B cell (primary cell): ENCODE data around the gene APCDD1L. TPM values are rescaled to one million over a fixed set of nuclear protein-coding genes. Genes with fewer than 3 reads are reported as not detected.

Experiments used
- ATAC-seq: fragments of 200-7000 bp; cut with Tn5 transposase; one replicate; pipeline ENCODE4 v1.10.0; 2021; ENCODE audit warnings: low read depth, mild to moderate bottlenecking, moderate number of reproducible peaks, moderate library complexity
- CTCF ChIA-PET: fragments of 350-600 bp; sonication (Branson Sonifier 250); formaldehyde crosslinking; loops from one replicate; lab custom pipeline; 2021; ENCODE audit warnings: antibody characterized with exemption, inconsistent platforms; lab: Charles Lee
- POLR2A ChIA-PET: fragments of 350-600 bp; sonication (Branson Sonifier 250); formaldehyde crosslinking; loops from one replicate; lab custom pipeline; 2021; ENCODE audit warnings: antibody characterized with exemption; lab: Charles Lee
- DNase-seq: peaks from one replicate; pipeline ENCODE4 v3.0.0; 2013
- H2AFZ ChIP-seq: 2 replicates; pipeline ENCODE4 v1.6.1; 2012; ENCODE audit warnings: mild to moderate bottlenecking, low read depth, low read length; ENCODE audit not compliant: insufficient read depth, poor library complexity, severe bottlenecking
- H3K27ac ChIP-seq, 2 donors: 1 replicate in 1 of 2; 2 replicates in 1 of 2; pipeline ENCODE4 v1.5.1; 2012 to 2013; ENCODE audit warnings: low read length in 2 of 2, mild to moderate bottlenecking in 2 of 2, moderate library complexity in 1 of 2
- H3K27me3 ChIP-seq, 4 experiments: fragments of 200-600 bp in 1 of 4; sonication (generic) in 1 of 4; replicated peaks in 1 of 4; 1 replicate in 2 of 4; 2 replicates in 2 of 4; pipeline versions ENCODE4 v1.6.1 to v1.7.0; 2013 to 2016; ENCODE audit warnings: low read length in 3 of 4, mild to moderate bottlenecking in 2 of 4, mixed read lengths in 1 of 4, moderate library complexity in 1 of 4; ENCODE audit not compliant: insufficient read depth in 4 of 4, control insufficient read depth in 3 of 4; ENCODE audit errors: control extremely low read depth in 1 of 4
- H3K36me3 ChIP-seq, 2 experiments: replicated peaks in 1 of 2; 1 replicate in 1 of 2; 2 replicates in 1 of 2; pipeline versions ENCODE4 v1.6.1 to v1.7.1; 2013; ENCODE audit warnings: low read length in 1 of 2; ENCODE audit not compliant: insufficient read depth in 2 of 2, control insufficient read depth in 1 of 2; ENCODE audit errors: control extremely low read depth in 1 of 2, extremely low read depth in 1 of 2
- H3K4me1 ChIP-seq, 2 donors: fragments of 200-600 bp in 1 of 2; sonication (generic) in 1 of 2; 1 replicate in 1 of 2; 2 replicates in 1 of 2; pipeline versions ENCODE4 v1.5.1 to v1.6.1; 2013 to 2017; ENCODE audit warnings: low read length in 2 of 2; ENCODE audit not compliant: control insufficient read depth in 2 of 2, insufficient read depth in 2 of 2
- H3K4me2 ChIP-seq: replicated peaks from 2 replicates; pipeline ENCODE3; 2012; ENCODE audit warnings: mild to moderate bottlenecking, low read depth, low read length; ENCODE audit not compliant: poor library complexity, severe bottlenecking
- H3K4me3 ChIP-seq, 5 experiments: fragments of 200-600 bp in 1 of 5; sonication (generic) in 1 of 5; 1 replicate in 3 of 5; 2 replicates in 2 of 5; pipeline versions ENCODE4 v1.5.1 to v1.7.0; 2011 to 2016; ENCODE audit warnings: low read length in 4 of 5, mild to moderate bottlenecking in 4 of 5, low read depth in 2 of 5, control low read depth in 1 of 5, moderate library complexity in 1 of 5; ENCODE audit not compliant: insufficient read depth in 1 of 5; ENCODE audit errors: control extremely low read depth in 1 of 5, extremely low read depth in 1 of 5
- H3K79me2 ChIP-seq: fragments of 200-600 bp; sonication (generic); one replicate; pipeline ENCODE4 v1.6.0; 2016; ENCODE audit warnings: low read length; ENCODE audit not compliant: control insufficient read depth, insufficient read depth
- H3K9ac ChIP-seq: fragments of 200-600 bp; sonication (generic); 2 replicates; pipeline ENCODE4 v1.6.1; 2017; ENCODE audit warnings: mild to moderate bottlenecking, low read length, moderate library complexity
- H3K9me3 ChIP-seq, 3 donors: one replicate each; pipeline versions ENCODE4 v1.6.1 to v1.7.1; 2013; ENCODE audit warnings: low read length in 2 of 3; ENCODE audit not compliant: control insufficient read depth in 2 of 3, insufficient read depth in 1 of 3; ENCODE audit errors: control extremely low read depth in 1 of 3
- H4K20me1 ChIP-seq: 2 replicates; pipeline ENCODE4 v1.6.0; 2012; ENCODE audit warnings: mild to moderate bottlenecking, low read length; ENCODE audit not compliant: insufficient read depth, control insufficient read depth, poor library complexity, severe bottlenecking
- H3K27ac Mint-ChIP-seq: one replicate; pipeline ENCODE4 v1.8.0; 2021; ENCODE audit warnings: mixed read lengths
- H3K27me3 Mint-ChIP-seq: one replicate; pipeline ENCODE4 v1.8.0; 2021; ENCODE audit warnings: mixed read lengths
- H3K4me1 Mint-ChIP-seq: one replicate; pipeline ENCODE4 v1.8.0; 2021; ENCODE audit warnings: mixed read lengths
- H3K4me3 Mint-ChIP-seq: one replicate; pipeline ENCODE4 v1.8.0; 2021; ENCODE audit warnings: mixed read lengths
- H3K9me3 Mint-ChIP-seq: one replicate; pipeline ENCODE4 v1.8.0; 2022; ENCODE audit warnings: mixed read lengths; ENCODE audit not compliant: insufficient read depth
- EZH2 ChIP-seq: IDR thresholded peaks from 2 replicates; pipeline ENCODE4 v1.6.1; 2012; ENCODE audit warnings: borderline replicate concordance, low read depth, mild to moderate bottlenecking, moderate library complexity, low read length; ENCODE audit not compliant: insufficient read depth, poor library complexity, severe bottlenecking
- WGBS: methylation state at CpG from one replicate; pipeline ENCODE4 v1.1.5; 2013; ENCODE audit warnings: missing lambda C conversion rate; ENCODE audit not compliant: insufficient coverage; 5-methylcytosine and 5-hydroxymethylcytosine counted together
- intact Hi-C: fragments of 100-400 bp; cut with micrococcal nuclease; formaldehyde crosslinking; loops from one replicate; pipeline ENCODE4 v1.10.0; 2022
- polyA plus RNA-seq: library from polyadenylated mRNA; depleted of rRNA; stranded (reverse); fragments of >200 nt; gene quantifications from 2 replicates; pipeline ENCODE4 v1.2.3, GENCODE V29; 2012
- total RNA-seq, 2 donors: library from RNA; stranded (reverse); fragments of 120-200 nt in 1 of 2; gene quantifications; 1 replicate in 1 of 2; 2 replicates in 1 of 2; pipeline versions ENCODE4 v1.2.3 to v1.2.4, GENCODE V29; 2013 to 2022
- TF ChIP-seq, protein P1 (sequence below): fragments of 200-600 bp; IDR thresholded peaks from one replicate; pipeline ENCODE4 v1.8.0; 2022; ENCODE audit warnings: antibody characterized with exemption, mild to moderate bottlenecking

Gene APCDD1L
- total and polyA plus RNA-seq, 2 donors (not counting 1 experiment from before 2014, with no cell fraction given) = not detected

DNA sequence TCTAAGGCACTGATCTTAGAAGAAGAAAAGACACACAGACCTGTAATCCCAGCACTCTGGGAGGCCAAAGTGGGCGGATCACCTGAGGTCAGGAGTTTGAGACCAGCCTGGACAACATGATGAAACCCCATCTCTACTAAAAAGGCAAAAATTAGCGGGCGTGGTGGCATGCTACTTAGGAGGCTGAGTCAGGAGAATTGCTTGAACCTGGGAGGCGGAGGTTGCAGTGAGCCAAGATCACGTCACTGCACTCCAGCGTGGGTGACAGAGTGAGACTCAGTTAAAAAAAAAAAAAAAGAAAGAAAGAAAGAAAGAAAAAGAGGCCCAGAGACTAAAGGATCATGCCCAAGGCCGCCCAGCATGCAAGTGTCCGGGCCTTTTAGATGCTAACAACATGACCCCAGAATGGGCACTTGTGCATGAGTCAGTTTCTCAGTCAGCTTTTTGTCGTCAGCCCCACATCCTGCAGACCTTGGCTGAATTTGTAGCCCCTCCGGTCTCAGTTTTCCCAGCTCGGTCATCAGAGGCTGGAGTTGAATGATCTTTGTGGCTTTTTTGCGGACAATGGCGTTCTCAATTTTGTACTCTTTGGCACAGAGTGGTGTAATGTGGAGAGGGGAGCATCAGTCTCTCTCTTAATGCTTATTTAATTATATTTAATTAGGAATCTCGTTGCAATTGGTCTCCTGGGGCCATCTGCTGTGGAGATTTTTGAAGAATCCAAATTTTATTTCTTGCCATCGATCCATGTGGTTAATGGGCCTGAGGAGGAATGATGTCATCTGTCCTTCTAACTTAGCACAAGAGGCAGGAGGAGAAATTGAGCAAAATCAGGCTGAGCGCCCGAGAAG is 30.6 kb upstream of the APCDD1L start:
- Mint-ChIP-seq H3K4me3 (no peak overlapping the region), H3K9me3 (no peaks in the 10 kb centered on the region), H3K27me3 (peaks cover 20% of the 10 kb centered on the region), H3K4me1 (no peaks in the 10 kb centered on the region), H3K27ac (no peak overlapping the region)
- intact Hi-C loops = no loop called here
- H3K4me3 ChIP-seq = no peak overlapping the region
- CTCF ChIA-PET = no interaction called here
- no peaks in the 10 kb centered on the region for H3K4me1 ChIP-seq
- ATAC-seq (no peak), DNase-seq (no peak)
- POLR2A ChIA-PET = no interaction called here
- no peak overlapping the region for H3K4me2 ChIP-seq
- H4K20me1 ChIP-seq = no peaks in the 10 kb centered on the region
- peaks cover 0 to 2% (median 0%) of the 10 kb centered on the region in 4 experiments for H3K27me3 ChIP-seq
- no peak overlapping the region for H3K9ac ChIP-seq
- H3K36me3 ChIP-seq = no peaks in the 10 kb centered on the region
- 86% methylated on average over 11 of the region's 17 CpGs for WGBS
- H3K27ac ChIP-seq = no peak overlapping the region
- H3K9me3 ChIP-seq = no peaks in the 10 kb centered on the region
- TF ChIP-seq, protein P1, sequence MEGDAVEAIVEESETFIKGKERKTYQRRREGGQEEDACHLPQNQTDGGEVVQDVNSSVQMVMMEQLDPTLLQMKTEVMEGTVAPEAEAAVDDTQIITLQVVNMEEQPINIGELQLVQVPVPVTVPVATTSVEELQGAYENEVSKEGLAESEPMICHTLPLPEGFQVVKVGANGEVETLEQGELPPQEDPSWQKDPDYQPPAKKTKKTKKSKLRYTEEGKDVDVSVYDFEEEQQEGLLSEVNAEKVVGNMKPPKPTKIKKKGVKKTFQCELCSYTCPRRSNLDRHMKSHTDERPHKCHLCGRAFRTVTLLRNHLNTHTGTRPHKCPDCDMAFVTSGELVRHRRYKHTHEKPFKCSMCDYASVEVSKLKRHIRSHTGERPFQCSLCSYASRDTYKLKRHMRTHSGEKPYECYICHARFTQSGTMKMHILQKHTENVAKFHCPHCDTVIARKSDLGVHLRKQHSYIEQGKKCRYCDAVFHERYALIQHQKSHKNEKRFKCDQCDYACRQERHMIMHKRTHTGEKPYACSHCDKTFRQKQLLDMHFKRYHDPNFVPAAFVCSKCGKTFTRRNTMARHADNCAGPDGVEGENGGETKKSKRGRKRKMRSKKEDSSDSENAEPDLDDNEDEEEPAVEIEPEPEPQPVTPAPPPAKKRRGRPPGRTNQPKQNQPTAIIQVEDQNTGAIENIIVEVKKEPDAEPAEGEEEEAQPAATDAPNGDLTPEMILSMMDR = no peak
- TF ChIP-seq EZH2 = no peak
- no peaks in the 10 kb centered on the region for H3K79me2 ChIP-seq
- H2AFZ ChIP-seq = no peak overlapping the region

- intact Hi-C loops = no loop called here
- Histone ChIP-seq H4K20me1 (no peaks in the 10 kb centered on the region), H3K4me3 (no peak overlapping the region), H3K4me2 (no peak overlapping the region), H3K4me1 (no peaks in the 10 kb centered on the region), H3K27ac (no peak overlapping the region), H3K79me2 (no peaks in the 10 kb centered on the region), H3K9me3 (no peaks in the 10 kb centered on the region), H3K9ac (no peak overlapping the region), H3K36me3 (no peaks in the 10 kb centered on the region), H2AFZ (no peak overlapping the region), H3K27me3 (peaks cover 0 to 2% (median 0%) of the 10 kb centered on the region in 4 experiments)
- POLR2A ChIA-PET = no interaction called here
- Mint-ChIP-seq H3K27me3 (peaks cover 20% of the 10 kb centered on the region), H3K27ac (no peak overlapping the region), H3K4me3 (no peak overlapping the region), H3K9me3 (no peaks in the 10 kb centered on the region), H3K4me1 (no peaks in the 10 kb centered on the region)
- ATAC-seq (no peak), DNase-seq (no peak)
- TF ChIP-seq, protein P1 = no peak
- TF ChIP-seq EZH2 = no peak
- CTCF ChIA-PET = no interaction called here
- 80% methylated on average over 1 of the region's 4 CpGs for WGBS
Observed at GRCh38 chr20:58544891-58545290, 29.7 kb upstream of the APCDD1L start.
